ENCODE data around the gene POR.

DNA sequence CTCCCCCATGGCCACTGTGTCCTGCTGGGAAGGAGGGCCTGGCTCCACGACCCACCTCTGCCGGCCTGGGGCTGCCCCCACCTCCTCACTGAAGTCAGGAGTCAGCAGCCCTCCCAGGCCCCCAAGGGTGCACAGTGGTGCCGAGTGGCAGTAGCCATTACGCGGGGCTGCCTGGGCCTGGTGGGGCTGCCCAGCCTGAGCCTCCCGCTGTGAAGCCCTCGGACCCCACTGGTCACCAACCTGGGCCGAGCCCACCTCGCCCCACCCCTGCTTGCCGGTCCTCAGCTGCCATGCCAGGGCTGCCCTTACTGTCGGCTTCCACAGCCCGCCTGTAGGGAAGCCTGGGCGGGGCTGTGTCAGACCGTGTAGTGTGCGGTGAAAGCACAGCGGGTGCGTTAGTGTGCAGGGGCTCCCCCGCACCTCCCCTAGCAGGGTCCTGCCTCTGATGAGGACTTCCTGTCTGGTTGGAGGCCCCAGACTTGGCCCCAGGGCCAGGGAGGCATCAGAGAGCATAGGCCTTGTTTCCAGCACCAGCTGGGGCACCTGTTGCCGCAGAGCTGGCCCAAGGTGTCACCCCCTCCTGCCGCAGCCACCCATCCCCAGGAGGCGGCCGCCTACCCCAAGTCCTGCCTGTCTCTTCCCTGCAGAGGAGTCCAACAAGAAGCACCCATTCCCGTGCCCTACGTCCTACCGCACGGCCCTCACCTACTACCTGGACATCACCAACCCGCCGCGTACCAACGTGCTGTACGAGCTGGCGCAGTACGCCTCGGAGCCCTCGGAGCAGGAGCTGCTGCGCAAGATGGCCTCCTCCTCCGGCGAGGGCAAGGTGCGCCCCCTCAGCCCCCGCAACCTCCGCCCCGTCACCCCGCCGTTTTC lies 69.4 kb downstream of the POR start:
- TF ChIP-seq, protein P1, sequence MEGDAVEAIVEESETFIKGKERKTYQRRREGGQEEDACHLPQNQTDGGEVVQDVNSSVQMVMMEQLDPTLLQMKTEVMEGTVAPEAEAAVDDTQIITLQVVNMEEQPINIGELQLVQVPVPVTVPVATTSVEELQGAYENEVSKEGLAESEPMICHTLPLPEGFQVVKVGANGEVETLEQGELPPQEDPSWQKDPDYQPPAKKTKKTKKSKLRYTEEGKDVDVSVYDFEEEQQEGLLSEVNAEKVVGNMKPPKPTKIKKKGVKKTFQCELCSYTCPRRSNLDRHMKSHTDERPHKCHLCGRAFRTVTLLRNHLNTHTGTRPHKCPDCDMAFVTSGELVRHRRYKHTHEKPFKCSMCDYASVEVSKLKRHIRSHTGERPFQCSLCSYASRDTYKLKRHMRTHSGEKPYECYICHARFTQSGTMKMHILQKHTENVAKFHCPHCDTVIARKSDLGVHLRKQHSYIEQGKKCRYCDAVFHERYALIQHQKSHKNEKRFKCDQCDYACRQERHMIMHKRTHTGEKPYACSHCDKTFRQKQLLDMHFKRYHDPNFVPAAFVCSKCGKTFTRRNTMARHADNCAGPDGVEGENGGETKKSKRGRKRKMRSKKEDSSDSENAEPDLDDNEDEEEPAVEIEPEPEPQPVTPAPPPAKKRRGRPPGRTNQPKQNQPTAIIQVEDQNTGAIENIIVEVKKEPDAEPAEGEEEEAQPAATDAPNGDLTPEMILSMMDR (IDR thresholded peaks at IDR 0.05), result no peak
- TF ChIP-seq POLR2A (IDR thresholded peaks at IDR 0.05), result no peak

Data from adrenal gland (tissue), 5 donors.